ENCODE data around the gene TRIM2. TPM values are rescaled to one million over a fixed set of nuclear protein-coding genes. Genes with fewer than 3 reads are reported as not detected.

The TRIM2 gene
- total RNA-seq, 2 experiments from 2014 or later: not detected

DNA sequence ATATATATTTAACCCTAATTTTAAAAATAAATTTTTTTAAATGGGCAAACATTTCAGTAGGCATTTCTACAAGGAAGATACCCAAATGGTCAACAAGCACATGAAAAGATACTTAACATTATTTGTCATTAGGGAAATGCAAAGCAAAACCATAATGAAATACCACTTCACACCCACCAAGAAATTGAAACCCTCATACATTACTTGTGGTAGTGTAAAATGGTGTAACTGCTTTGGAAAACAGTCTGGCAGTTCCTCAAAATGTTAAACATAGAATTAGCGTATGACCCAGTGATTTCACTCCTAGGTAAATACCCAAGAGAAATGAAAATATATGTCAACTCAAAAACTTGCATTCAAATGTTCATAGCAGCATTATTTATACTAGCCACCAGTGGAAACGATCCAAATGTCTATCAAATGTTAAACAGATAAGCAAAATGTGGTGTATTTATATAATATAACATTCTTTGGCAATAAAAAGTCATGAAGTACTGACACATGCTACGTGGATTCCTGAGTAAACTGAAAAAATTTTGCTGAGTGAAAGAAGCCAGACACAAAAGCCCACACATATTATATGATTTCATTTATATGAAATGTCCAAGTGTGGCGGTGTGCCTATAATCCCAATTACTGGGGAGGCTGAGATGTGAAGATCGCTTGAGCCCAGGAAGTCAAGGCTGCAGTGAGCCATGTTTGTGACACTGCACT lies 16.6 kb downstream of the TRIM2 start:
- ATAC-seq: no peak
- Mint-ChIP-seq H3K36me3 (peaks cover 11% of the 10 kb centered on the region), H3K4me3 (no peak overlapping the region), H3K9me3 (ENCODE audit: low read depth) (no peaks in the 10 kb centered on the region), H3K4me1 (peaks cover 17% of the 10 kb centered on the region), H3K27ac (no peak overlapping the region), H3K27me3 (peaks cover 72% of the 10 kb centered on the region)
- DNase-seq: no peak
- CTCF ChIA-PET: no interaction called here

DNA sequence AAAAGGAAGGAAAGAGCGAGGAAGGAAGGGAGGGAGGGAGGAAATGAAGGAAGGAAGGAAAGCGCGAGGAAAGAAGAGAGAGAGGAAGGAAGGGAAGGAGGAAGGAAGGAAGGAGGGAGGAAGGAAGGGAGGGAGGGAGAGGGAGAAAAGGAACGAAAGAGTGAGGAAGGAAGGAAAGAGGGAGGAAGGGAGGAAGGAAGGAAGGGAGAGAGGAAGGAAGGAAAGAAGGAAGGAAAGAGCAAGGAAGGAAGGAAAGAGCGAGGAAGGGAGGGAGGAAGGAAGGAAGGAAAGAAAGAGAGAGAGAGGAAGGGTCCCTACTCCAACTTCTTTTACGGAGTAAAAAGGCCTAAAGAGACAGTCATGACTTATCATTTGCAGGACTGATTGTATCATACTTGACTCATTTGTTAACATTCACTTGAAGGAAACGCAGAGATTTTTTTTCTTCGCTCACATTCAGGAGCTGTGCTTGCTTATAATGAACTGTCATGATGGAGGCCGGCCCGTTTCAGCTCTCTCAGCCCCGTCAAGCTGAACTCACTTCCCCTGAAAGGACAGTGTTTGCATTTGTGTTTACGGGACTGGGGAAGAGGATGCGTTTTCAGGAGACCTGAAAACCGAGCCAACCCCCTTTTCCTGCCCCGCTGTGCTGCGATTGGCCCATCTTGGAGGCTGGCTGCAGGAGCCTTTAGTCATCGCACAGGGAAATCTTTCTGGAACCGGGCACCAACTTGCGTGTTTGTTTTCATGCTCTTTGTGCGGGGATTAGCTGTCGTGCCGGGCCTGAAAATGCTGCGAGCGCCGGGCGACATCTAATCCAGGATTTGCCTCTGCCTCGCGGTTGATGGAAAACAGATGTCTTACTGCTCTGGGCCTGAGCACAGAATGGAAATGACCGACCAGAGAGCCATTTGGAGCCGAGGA lies 17.8 kb downstream of the TRIM2 start:
- H3K27ac Mint-ChIP-seq: peak overlapping the region; percentile 8
- peaks cover 73% of the 10 kb centered on the region for H3K27me3 Mint-ChIP-seq
- CTCF ChIA-PET: interaction anchor here (0.8 kb wide), 1 partner anchor 122 kb away, joined by 3 read pairs; no protein-coding TSS in a partner anchor
- peaks cover 11% of the 10 kb centered on the region for H3K36me3 Mint-ChIP-seq
- DNase-seq: no peak
- ATAC-seq: peak; percentile 42
- no peaks in the 10 kb centered on the region for H3K9me3 Mint-ChIP-seq (ENCODE audit: low read depth)
- H3K4me1 Mint-ChIP-seq: peaks cover 17% of the 10 kb centered on the region
- peak overlapping the region; percentile 63 for H3K4me3 Mint-ChIP-seq

DNA sequence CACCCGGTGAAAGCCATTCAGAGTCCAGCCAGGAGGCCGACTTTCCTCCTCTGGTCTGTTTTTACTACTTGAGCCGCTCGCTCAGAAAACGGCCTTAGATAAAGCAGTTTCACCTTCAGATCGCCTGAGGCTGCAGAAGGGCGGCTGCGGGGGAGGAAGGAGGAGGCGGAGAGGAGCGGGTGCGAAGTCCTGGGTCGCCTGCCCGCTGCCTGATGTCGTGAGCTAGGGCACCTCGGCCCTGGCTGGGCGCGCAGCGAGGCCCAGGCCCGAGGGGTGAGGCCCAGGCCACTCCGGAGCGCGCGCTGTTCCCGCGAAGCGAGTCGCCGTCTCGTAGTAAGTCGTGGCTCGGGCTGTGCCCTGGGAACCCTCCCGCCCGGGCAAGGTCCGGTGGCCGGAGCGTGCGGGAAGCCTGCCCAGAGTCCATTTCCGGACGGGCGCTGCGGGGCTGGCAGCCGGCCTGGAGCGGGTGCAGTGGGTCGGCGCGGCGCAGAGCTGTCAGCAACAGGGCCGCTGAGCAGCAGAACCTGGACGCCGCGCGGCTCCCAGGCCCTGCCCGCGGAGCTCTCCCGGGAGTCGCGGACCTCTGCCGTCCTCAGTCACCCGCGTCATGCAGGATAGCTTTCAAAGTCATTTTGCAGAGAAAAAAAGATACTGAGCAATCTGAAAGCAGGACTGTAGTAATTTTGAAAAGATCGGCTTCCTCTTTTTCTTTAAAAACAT lies 18.6 kb downstream of the TRIM2 start:
- Mint-ChIP-seq H3K4me1 (peaks cover 17% of the 10 kb centered on the region), H3K9me3 (ENCODE audit: low read depth) (no peaks in the 10 kb centered on the region), H3K27ac (peak overlapping the region; percentile 8), H3K36me3 (peaks cover 11% of the 10 kb centered on the region), H3K27me3 (peaks cover 74% of the 10 kb centered on the region), H3K4me3 (peak overlapping the region; percentile 63)
- peak; percentile 57 for ATAC-seq
- CTCF ChIA-PET: interaction anchor here (0.8 kb wide), 1 partner anchor 121 kb away, joined by 3 read pairs; no protein-coding TSS in a partner anchor
- DNase-seq: no peak

DNA sequence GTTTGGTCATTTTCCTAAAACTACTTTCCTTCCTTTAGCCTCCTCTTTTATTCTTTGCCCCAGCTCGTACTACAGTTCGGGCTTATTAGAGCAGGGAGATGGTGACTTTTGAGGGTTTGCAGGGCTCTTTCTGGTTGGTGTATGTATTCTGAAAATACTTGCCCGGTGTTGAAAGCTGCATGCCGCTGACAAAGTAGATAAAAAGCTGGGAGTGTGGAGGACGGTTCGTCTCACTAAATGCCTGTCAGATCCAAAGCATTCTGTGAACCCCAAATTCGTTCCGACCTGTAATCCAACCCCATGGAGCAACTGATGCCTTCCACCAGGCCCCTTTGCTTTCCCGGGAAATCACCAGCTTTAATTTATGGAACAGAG lies 19.2 kb downstream of the TRIM2 start:
- H3K36me3 Mint-ChIP-seq: peaks cover 11% of the 10 kb centered on the region
- no peak overlapping the region for H3K27ac Mint-ChIP-seq
- CTCF ChIA-PET: interaction anchor here (0.8 kb wide), 1 partner anchor 120 kb away, joined by 3 read pairs; no protein-coding TSS in a partner anchor
- peaks cover 76% of the 10 kb centered on the region for H3K27me3 Mint-ChIP-seq
- ATAC-seq (no peak), DNase-seq (no peak)
- H3K4me3 Mint-ChIP-seq: peak overlapping the region; percentile 27
- H3K4me1 Mint-ChIP-seq: peaks cover 17% of the 10 kb centered on the region
- no peaks in the 10 kb centered on the region for H3K9me3 Mint-ChIP-seq (ENCODE audit: low read depth)

DNA sequence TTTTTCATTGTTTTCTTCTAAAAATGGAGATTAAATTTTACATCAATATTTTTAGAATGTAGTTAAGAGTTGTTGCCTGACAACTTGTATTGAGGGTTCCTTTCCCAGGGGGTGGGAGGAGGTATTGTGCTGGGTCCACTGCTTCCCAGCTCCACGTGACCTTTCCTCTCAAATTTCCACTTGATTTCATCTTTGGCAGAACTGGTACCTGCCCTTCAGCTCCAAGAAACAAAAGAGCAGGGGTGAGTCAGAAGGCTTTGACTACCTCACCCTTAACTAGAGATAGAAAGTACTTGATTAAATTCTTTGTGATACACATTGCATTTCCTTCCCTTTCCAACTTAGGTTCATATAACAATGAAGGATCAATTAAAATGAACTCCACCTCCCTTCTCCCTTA lies 19.7 kb downstream of the TRIM2 start:
- ATAC-seq: no peak
- no peak overlapping the region for H3K4me3 Mint-ChIP-seq

DNA sequence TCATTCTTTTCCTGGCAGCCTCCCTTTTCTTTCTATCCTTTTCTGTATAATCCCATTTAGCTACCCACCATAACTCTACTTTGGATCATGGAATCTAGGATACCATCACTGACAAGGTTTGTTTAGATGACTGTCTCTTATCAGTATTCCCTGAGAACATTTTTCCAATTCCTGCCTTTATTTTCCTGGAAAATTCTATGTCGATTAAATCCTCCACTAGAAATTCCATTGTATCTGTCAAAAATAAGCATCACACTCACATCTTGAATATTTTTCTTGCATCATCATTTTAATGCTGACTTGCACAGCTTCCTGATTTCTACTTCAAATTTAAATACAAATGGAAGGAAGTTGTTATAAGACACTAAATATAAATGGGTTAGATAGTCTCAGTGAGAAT lies 20.2 kb downstream of the TRIM2 start:
- ATAC-seq (no peak), DNase-seq (no peak)
- Mint-ChIP-seq H3K27ac (no peak overlapping the region), H3K9me3 (ENCODE audit: low read depth) (no peaks in the 10 kb centered on the region), H3K4me1 (peaks cover 17% of the 10 kb centered on the region), H3K27me3 (peaks cover 70% of the 10 kb centered on the region), H3K36me3 (peaks cover 11% of the 10 kb centered on the region), H3K4me3 (no peak overlapping the region)
- CTCF ChIA-PET: no interaction called here

More for the DNA sequence above, 19.7 kb downstream of the TRIM2 start:
- Mint-ChIP-seq H3K27ac (no peak overlapping the region), H3K27me3 (peaks cover 74% of the 10 kb centered on the region), H3K4me1 (peaks cover 17% of the 10 kb centered on the region), H3K36me3 (peaks cover 11% of the 10 kb centered on the region), H3K9me3 (ENCODE audit: low read depth) (no peaks in the 10 kb centered on the region)
- no peak for DNase-seq
- CTCF ChIA-PET: no interaction called here

DNA sequence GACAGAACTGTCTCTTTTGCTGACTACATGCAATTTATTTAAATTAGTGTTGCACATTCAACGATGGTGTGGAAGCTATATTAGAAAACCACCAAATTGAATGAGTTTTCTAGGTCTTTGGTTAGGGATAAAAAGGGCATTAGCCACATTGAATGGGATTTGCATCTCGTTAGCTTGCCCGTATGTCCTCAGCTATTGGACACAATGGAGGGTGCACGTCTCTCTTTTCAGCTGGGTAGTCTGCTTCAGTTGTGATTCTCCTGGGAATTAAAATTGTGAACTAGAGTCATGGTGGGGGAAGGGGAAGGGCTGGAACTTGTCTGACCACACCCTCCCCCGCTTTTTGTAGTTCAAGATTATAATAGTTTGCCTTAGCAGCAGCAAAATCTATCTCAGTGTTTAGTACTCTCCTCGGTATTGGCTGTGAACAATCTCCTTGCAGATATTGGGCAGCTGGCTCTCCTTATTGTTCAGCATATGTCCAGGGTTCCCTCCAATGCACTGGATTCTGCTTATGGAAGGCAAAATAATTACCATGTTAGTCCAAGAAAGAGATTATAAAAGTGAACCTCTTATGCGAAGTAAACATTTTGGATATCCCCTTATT lies 23.3 kb downstream of the TRIM2 start:
- CTCF ChIA-PET: interaction anchor here (0.7 kb wide), 1 partner anchor 262 kb away, joined by 3 read pairs; no protein-coding TSS in a partner anchor
- Mint-ChIP-seq H3K36me3 (peaks cover 8% of the 10 kb centered on the region), H3K27ac (no peak overlapping the region), H3K4me1 (peaks cover 10% of the 10 kb centered on the region), H3K4me3 (no peak overlapping the region), H3K27me3 (peaks cover 56% of the 10 kb centered on the region), H3K9me3 (ENCODE audit: low read depth) (no peaks in the 10 kb centered on the region)
- ATAC-seq (no peak), DNase-seq (no peak)

DNA sequence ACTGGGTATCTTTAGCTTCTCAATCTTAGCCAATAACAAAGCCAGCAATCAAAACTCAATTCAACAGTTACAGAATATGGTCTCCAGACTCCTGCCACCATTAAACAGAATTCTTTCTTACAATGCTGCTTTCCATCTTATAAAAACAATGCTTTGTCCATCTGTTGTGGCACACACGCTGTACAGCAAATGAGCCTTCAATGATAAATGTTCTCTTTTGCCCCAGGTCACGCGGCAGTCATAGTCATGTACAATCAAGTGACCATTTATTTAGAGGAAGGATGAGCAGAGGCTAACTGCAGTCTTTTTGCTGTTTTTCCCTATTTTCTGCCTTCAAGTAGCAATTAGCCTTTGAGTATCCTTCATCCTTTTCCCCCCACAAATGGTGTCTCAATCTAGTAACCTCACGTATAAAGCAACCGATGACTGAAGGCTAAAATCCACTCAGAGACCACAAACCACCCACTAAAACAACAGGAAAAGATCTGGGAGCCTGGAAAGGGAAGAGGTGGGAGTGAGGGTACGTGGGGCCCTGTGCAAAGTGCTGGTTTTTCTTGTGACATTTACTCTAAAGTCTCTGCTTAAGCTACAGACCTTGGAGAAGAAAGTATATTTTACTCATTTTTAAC lies 24.4 kb downstream of the TRIM2 start:
- DNase-seq (no peak), ATAC-seq (no peak)
- Mint-ChIP-seq H3K9me3 (ENCODE audit: low read depth) (no peaks in the 10 kb centered on the region), H3K4me1 (peaks cover 8% of the 10 kb centered on the region), H3K27ac (no peak overlapping the region), H3K27me3 (peaks cover 60% of the 10 kb centered on the region), H3K36me3 (peaks cover 8% of the 10 kb centered on the region), H3K4me3 (no peak overlapping the region)
- CTCF ChIA-PET: no interaction called here

DNA sequence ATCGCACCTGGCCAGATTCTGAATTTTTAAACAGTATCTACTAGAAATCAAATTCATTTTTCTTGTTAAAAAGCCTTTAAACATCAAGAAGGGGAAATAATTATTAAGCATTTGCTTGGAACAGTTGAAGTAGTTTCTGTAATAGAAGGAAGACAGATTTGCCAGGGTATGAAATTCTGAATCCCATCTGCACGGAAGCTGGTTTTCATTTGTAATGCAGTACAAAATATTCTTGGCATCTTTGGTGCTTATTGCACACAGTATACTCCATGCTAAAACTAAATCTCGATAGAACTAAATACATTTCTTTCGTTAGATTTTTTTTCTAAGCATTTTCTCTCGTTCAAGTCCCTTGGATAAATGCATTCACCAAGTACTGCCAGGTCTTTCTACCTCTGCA lies 25.3 kb downstream of the TRIM2 start:
- CTCF ChIA-PET: no interaction called here
- ATAC-seq (no peak), DNase-seq (no peak)
- Mint-ChIP-seq H3K9me3 (ENCODE audit: low read depth) (no peaks in the 10 kb centered on the region), H3K4me3 (no peak overlapping the region), H3K36me3 (peaks cover 3% of the 10 kb centered on the region), H3K27me3 (peaks cover 59% of the 10 kb centered on the region), H3K4me1 (peaks cover 8% of the 10 kb centered on the region), H3K27ac (no peak overlapping the region)

DNA sequence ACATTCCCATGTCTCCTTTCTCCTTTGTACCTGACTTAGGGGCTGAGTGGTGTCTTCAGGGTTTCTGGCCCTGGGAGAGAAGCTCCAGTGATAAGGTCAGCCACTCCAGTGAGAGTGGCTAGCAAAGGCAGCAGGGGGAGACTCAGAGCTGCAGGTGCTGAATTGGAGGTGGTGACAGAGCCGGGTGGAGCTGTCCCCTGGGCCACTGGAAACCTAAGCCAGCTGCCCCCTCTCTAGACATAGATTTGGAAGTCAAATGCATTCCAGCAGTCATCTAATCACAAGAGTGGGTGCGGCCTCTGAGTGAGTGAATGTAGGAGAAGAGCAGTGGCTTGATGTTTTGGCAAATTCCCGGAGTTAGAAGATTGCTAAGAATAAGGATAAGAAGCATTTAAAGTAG lies 28.5 kb downstream of the TRIM2 start:
- no peak for DNase-seq
- H3K27ac Mint-ChIP-seq: no peak overlapping the region
- no peaks in the 10 kb centered on the region for H3K9me3 Mint-ChIP-seq (ENCODE audit: low read depth)
- H3K4me3 Mint-ChIP-seq: no peak overlapping the region
- H3K36me3 Mint-ChIP-seq: no peaks in the 10 kb centered on the region
- CTCF ChIA-PET: no interaction called here
- peaks cover 3% of the 10 kb centered on the region for H3K4me1 Mint-ChIP-seq
- ATAC-seq: no peak
- peaks cover 48% of the 10 kb centered on the region for H3K27me3 Mint-ChIP-seq

DNA sequence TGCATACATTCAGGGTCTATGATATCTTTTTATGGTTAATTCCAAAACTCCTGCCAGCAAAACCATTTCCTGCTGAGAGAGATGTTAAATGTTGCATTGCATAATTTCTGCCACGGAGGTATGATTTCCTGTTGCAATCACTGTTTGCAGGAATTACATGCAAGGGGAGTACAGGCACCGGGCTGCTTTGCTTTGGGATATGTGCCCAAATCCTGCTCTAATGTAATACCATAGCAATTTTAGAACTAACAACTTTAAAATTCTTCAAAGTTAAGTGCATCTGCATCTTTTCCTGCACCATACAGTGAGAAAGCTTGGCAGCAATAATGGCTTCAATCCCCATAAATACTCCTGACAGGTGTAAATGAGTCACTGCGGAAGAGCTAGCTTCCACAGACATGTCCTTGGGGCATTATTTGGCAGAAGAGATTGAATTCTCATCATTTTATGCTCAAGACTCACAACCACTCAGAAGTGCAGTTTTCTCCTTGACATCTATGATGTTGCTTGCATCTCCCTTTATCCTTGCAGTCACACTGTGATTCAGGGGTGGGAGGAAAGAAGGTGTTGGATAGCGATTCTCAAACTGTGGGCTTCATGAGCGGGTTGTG lies 29.6 kb downstream of the TRIM2 start:
- no peak for DNase-seq
- Mint-ChIP-seq H3K27me3 (peaks cover 45% of the 10 kb centered on the region), H3K36me3 (no peaks in the 10 kb centered on the region), H3K9me3 (ENCODE audit: low read depth) (no peaks in the 10 kb centered on the region), H3K4me1 (peaks cover 3% of the 10 kb centered on the region), H3K4me3 (no peak overlapping the region), H3K27ac (no peak overlapping the region)
- CTCF ChIA-PET: no interaction called here
- ATAC-seq: no peak

DNA sequence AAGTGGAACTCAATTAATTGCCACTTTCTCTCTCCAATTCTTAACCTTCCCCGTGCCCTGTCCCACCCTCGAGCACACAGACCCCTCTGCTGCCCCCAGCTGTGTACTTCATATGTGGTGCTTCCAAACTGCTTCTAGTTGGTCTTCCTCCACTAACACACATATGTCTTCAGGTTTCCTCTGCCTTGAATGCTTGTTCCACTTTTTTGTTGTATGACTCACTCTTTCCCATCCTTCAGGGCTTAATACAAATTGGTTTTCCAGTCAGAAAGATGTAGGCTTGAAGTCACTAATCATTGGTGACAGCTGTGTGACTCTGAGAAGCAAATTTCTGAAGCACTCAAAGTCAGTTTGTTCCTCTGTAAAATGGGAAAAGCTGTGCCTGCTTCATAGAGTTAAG lies 30.6 kb downstream of the TRIM2 start:
- DNase-seq (no peak), ATAC-seq (peak; percentile 30)
- Mint-ChIP-seq H3K27ac (no peak overlapping the region), H3K4me3 (no peak overlapping the region), H3K36me3 (no peaks in the 10 kb centered on the region), H3K4me1 (peaks cover 3% of the 10 kb centered on the region), H3K9me3 (ENCODE audit: low read depth) (no peaks in the 10 kb centered on the region), H3K27me3 (peaks cover 45% of the 10 kb centered on the region)
- CTCF ChIA-PET: no interaction called here

Measured in activated CD8-positive, alpha-beta memory T cell treated with anti-CD3 and anti-CD28 coated beads, Interleukin-2, amount 10 ng/mL, durations not matched to agents 7 days and 5 days (primary cell).